ENCODE data around the gene MEIOC.

MEIOC gene

GRCh38 chr17:44719444-44719843 is 63.2 kb downstream of the MEIOC start:
- DNase-seq, result no peak

GRCh38 chr17:44722254-44722653 is 66.0 kb downstream of the MEIOC start:
- DNase-seq, result no peak
